Measurements from ENCODE around the gene MCM8.

- TF ChIP-seq TAF1 (IDR thresholded peaks at IDR 0.05; ENCODE audit: borderline replicate concordance, low read depth, low read length) = no peak
- no peak for TF ChIP-seq POLR2AphosphoS5 (IDR thresholded peaks at IDR 0.05; ENCODE audit: low read depth, low read length)
- TF ChIP-seq POLR2A (IDR thresholded peaks at IDR 0.05; ENCODE audit: low read depth, low read length) = no peak
These were observed 80.1 kb downstream of the MCM8 start for GRCh38 chr20:6030453-6031080.

All from GM12892 (cell line).